Measurements from ENCODE around the gene BEST1. TPM values are rescaled to one million over a fixed set of nuclear protein-coding genes. Genes with fewer than 3 reads are reported as not detected.

Gene BEST1
- total RNA-seq, 2 experiments from 2014 or later, result 0.14 to 0.25 TPM

- TF ChIP-seq, protein P1, sequence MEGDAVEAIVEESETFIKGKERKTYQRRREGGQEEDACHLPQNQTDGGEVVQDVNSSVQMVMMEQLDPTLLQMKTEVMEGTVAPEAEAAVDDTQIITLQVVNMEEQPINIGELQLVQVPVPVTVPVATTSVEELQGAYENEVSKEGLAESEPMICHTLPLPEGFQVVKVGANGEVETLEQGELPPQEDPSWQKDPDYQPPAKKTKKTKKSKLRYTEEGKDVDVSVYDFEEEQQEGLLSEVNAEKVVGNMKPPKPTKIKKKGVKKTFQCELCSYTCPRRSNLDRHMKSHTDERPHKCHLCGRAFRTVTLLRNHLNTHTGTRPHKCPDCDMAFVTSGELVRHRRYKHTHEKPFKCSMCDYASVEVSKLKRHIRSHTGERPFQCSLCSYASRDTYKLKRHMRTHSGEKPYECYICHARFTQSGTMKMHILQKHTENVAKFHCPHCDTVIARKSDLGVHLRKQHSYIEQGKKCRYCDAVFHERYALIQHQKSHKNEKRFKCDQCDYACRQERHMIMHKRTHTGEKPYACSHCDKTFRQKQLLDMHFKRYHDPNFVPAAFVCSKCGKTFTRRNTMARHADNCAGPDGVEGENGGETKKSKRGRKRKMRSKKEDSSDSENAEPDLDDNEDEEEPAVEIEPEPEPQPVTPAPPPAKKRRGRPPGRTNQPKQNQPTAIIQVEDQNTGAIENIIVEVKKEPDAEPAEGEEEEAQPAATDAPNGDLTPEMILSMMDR (IDR thresholded peaks at IDR 0.05), result no peak
- no peaks in the 10 kb centered on the region for H3K9me3 Mint-ChIP-seq
- CTCF ChIA-PET, result no interaction called here
- peaks cover 15% of the 10 kb centered on the region for H3K4me1 ChIP-seq (ENCODE audit: insufficient read depth, low read length)
- H3K36me3 ChIP-seq (ENCODE audit: insufficient read depth, low read length), result no peaks in the 10 kb centered on the region
- peaks cover 34% of the 10 kb centered on the region for H3K27me3 Mint-ChIP-seq
- no peak overlapping the region for H3K27ac ChIP-seq (ENCODE audit: low read depth in 1 of 2, low read length in 2 of 2)
- H3K4me3 ChIP-seq (ENCODE audit: low read length), result no peak overlapping the region
- intact Hi-C loops (cut with DNase I, micrococcal nuclease), result no loop called here
- peaks cover 14 to 27% of the 10 kb centered on the region in 2 experiments for H3K27me3 ChIP-seq (ENCODE audit: control insufficient read depth in 1 of 2, insufficient read depth in 2 of 2, low read length in 2 of 2)
- peaks cover 5% of the 10 kb centered on the region for H3K4me1 Mint-ChIP-seq (ENCODE audit: low read depth)
- POLR2A ChIA-PET, result interaction anchor here (1.3 kb wide), 1 partner anchor 11 kb away, joined by 6 read pairs; the partner anchor contains the start of gene FTH1
- H3K9me3 ChIP-seq (ENCODE audit: control insufficient read depth in 1 of 2, insufficient read depth in 1 of 2, low read length in 2 of 2), result peaks cover 0 to 13% of the 10 kb centered on the region in 2 experiments
- no peak for DNase-seq
- no peak for ATAC-seq (ENCODE audit: poor library complexity)
- H3K4me3 Mint-ChIP-seq, result peak overlapping the region; percentile 38
- H3K27ac Mint-ChIP-seq, result no peak overlapping the region
- no peaks in the 10 kb centered on the region for H3K36me3 Mint-ChIP-seq (ENCODE audit: low read depth)
Observed at GRCh38 chr11:61956191-61957020, 6.3 kb downstream of the BEST1 start.

DNA sequence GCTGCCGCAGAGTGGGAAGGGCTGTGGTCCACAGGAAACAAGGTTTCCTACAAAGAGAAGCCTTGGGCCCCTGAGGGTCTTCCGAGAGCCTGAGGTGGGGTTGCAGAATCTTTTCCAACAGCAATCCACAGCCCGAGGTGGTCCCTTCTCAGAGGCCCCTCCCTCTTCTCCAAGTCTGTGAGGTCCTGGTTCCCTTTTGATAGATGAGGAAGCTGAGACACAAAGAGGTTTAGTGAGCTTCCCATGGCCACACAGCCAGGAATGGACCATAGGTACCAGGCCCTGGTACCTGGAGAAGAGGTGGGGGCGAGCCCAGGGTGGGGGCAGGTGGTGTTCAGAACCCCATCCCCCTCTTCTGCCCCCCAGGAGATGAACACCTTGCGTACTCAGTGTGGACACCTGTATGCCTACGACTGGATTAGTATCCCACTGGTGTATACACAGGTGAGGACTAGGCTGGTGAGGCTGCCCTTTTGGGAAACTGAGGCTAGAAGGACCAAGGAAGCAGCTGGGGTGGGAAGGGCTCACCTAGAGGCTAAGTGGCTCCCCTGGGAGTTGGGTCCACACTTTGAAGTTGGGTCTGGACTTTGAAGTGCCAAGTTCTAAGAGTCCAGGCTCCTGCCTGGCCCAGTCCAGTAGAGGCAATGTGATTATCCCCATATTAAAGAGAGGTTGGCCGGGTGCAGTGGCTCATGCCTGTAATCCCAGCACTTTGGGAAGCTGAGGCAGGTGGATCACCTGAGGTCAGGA, 7.0 kb downstream of the BEST1 start:
- ATAC-seq (ENCODE audit: poor library complexity) (no peak), DNase-seq (no peak)
- Histone ChIP-seq H3K4me1 (ENCODE audit: insufficient read depth, low read length) (peaks cover 15% of the 10 kb centered on the region), H3K9me3 (ENCODE audit: control insufficient read depth in 1 of 2, insufficient read depth in 1 of 2, low read length in 2 of 2) (peaks cover 0 to 13% of the 10 kb centered on the region in 2 experiments), H3K36me3 (ENCODE audit: insufficient read depth, low read length) (no peaks in the 10 kb centered on the region), H3K4me3 (ENCODE audit: low read length) (no peak overlapping the region), H3K27me3 (ENCODE audit: control insufficient read depth in 1 of 2, insufficient read depth in 2 of 2, low read length in 2 of 2) (peaks cover 14 to 24% of the 10 kb centered on the region in 2 experiments), H3K27ac (ENCODE audit: low read depth in 1 of 2, low read length in 2 of 2) (no peak overlapping the region)
- H3K4me1 Mint-ChIP-seq (ENCODE audit: low read depth), result peaks cover 9% of the 10 kb centered on the region
- ChIA-PET POLR2A (interaction anchor here (1.3 to 1.7 kb wide), 2 partner anchors 10 kb away, joined by 6 to 8 read pairs; partner anchors contain the start of gene FTH1), CTCF (no interaction called here)
- H3K27me3 Mint-ChIP-seq, result peaks cover 29% of the 10 kb centered on the region
- H3K4me3 Mint-ChIP-seq, result no peak overlapping the region
- intact Hi-C loops (cut with DNase I, micrococcal nuclease), result no loop called here
- no peaks in the 10 kb centered on the region for H3K36me3 Mint-ChIP-seq (ENCODE audit: low read depth)
- no peak overlapping the region for H3K27ac Mint-ChIP-seq
- TF ChIP-seq, protein P1 (IDR thresholded peaks at IDR 0.05), result no peak
- H3K9me3 Mint-ChIP-seq, result no peaks in the 10 kb centered on the region

GRCh38 chr11:61958590-61958989, 8.4 kb downstream of the BEST1 start:
- CTCF ChIA-PET, result interaction anchor here (2.0 kb wide), 1 partner anchor 123 kb away, joined by 8 read pairs; no protein-coding TSS in a partner anchor
- Mint-ChIP-seq H3K27ac (no peak overlapping the region), H3K9me3 (no peaks in the 10 kb centered on the region), H3K4me3 (no peak overlapping the region), H3K27me3 (peaks cover 28% of the 10 kb centered on the region), H3K4me1 (ENCODE audit: low read depth) (peaks cover 21% of the 10 kb centered on the region), H3K36me3 (ENCODE audit: low read depth) (peaks cover 12% of the 10 kb centered on the region)
- Histone ChIP-seq H3K27me3 (ENCODE audit: control insufficient read depth in 1 of 2, insufficient read depth in 2 of 2, low read length in 2 of 2) (peaks cover 14 to 22% of the 10 kb centered on the region in 2 experiments), H3K4me1 (ENCODE audit: insufficient read depth, low read length) (peaks cover 28% of the 10 kb centered on the region), H3K27ac (ENCODE audit: low read depth in 1 of 2, low read length in 2 of 2) (no peak overlapping the region), H3K4me3 (ENCODE audit: low read length) (no peak overlapping the region), H3K9me3 (ENCODE audit: control insufficient read depth in 1 of 2, insufficient read depth in 1 of 2, low read length in 2 of 2) (peaks cover 0 to 13% of the 10 kb centered on the region in 2 experiments), H3K36me3 (ENCODE audit: insufficient read depth, low read length) (peaks cover 6% of the 10 kb centered on the region)
- POLR2A ChIA-PET, result interaction anchor here (1.7 kb wide), 1 partner anchor 9 kb away, joined by 8 read pairs; the partner anchor contains the start of gene FTH1
- ATAC-seq (ENCODE audit: poor library complexity) (no peak), DNase-seq (no peak)
- TF ChIP-seq, protein P1 (IDR thresholded peaks at IDR 0.05), result no peak
- intact Hi-C loops (cut with DNase I, micrococcal nuclease), result no loop called here
